IPS DF 6.9 (cell line): ENCODE results near the gene GNAZ.

ENCODE experiments used
- DNase-seq: peaks from one replicate; pipeline ENCODE4 v3.0.0-alpha.2; 2013; ENCODE audit warnings: low read depth, low spot score
- H3K27ac ChIP-seq: one replicate; pipeline ENCODE4 v1.5.1; 2013; ENCODE audit warnings: low read length, control low read depth
- H3K27me3 ChIP-seq: 2 replicates; pipeline ENCODE4 v1.6.1; 2013; ENCODE audit warnings: mild to moderate bottlenecking, low read length; ENCODE audit not compliant: control insufficient read depth, insufficient read depth
- H3K36me3 ChIP-seq: 2 replicates; pipeline ENCODE4 v1.6.1; 2013; ENCODE audit warnings: low read length; ENCODE audit not compliant: control insufficient read depth, insufficient read depth
- H3K4me1 ChIP-seq: 2 replicates; pipeline ENCODE4 v1.6.1; 2013; ENCODE audit warnings: low read length; ENCODE audit not compliant: control insufficient read depth, insufficient read depth
- H3K4me3 ChIP-seq: 2 replicates; pipeline ENCODE4 v1.5.1; 2013; ENCODE audit warnings: mild to moderate bottlenecking, low read length
- H3K9me3 ChIP-seq: 2 replicates; pipeline ENCODE4 v1.6.1; 2013; ENCODE audit warnings: low read length, inconsistent platforms; ENCODE audit not compliant: control insufficient read depth, insufficient read depth
- WGBS: extraction: QIAGEN DNeasy Blood & Tissue Kit; methylation state at CpG from one replicate; pipeline ENCODE4 v1.1.7; 2013; ENCODE audit warnings: mixed read lengths, missing lambda C conversion rate; ENCODE audit not compliant: insufficient read length, insufficient coverage; 5-methylcytosine and 5-hydroxymethylcytosine counted together

Gene GNAZ

DNA sequence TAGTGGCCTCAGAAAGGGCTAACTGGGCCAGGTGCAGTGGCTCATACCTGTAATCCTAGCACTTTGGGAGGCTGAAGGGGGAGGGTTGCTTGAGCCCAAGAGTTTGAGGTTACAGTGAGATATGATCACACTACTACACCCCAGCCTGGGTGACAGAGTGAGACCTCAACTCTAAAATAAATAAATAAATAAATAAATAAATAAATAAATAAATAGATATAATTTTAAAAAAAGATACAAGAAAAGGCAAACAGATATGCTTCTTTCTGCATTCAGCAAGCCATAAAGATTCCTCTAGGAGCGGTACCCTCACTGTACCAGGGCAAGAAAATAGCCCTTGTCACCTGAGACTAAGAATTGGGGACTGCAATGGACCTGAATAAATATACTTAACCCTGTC is 72.8 kb downstream of the GNAZ start:
- no CpG with 5 or more reads among the region's 1 CpG for WGBS
- no peak for DNase-seq
- Histone ChIP-seq H3K9me3 (no peaks in the 10 kb centered on the region), H3K4me1 (peaks cover 1% of the 10 kb centered on the region; the same call in 1 of the 2 replicates), H3K27me3 (no peaks in the 10 kb centered on the region), H3K4me3 (no peak overlapping the region), H3K36me3 (no peaks in the 10 kb centered on the region), H3K27ac (no peak overlapping the region)

DNA sequence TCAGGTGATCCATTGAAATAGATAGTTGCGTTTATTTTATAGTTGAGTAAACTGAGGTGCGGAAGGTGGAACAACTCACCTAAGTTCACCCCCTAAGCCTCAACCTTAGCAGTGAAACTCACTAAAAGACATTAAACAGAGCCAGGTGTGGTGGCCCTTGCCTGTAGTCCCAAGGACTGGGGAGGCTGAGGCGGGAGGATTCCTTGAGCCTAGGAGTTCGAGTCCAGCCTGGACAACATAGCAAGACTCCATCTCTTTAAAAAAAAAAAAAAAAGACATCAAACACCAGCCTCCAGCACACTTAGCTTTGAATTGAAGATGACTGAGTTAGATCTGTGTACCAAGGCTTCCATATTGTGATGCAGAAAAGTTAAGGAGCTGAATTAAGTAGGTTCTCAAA is 74.1 kb downstream of the GNAZ start:
- no peak overlapping the region for H3K27ac ChIP-seq
- no peaks in the 10 kb centered on the region for H3K9me3 ChIP-seq
- H3K36me3 ChIP-seq, result no peaks in the 10 kb centered on the region
- H3K4me1 ChIP-seq, result peaks cover 1% of the 10 kb centered on the region; the same call in 1 of the 2 replicates
- DNase-seq, result no peak
- no peak overlapping the region for H3K4me3 ChIP-seq
- H3K27me3 ChIP-seq, result no peaks in the 10 kb centered on the region
- WGBS, result no CpG with 5 or more reads among the region's 4 CpGs

DNA sequence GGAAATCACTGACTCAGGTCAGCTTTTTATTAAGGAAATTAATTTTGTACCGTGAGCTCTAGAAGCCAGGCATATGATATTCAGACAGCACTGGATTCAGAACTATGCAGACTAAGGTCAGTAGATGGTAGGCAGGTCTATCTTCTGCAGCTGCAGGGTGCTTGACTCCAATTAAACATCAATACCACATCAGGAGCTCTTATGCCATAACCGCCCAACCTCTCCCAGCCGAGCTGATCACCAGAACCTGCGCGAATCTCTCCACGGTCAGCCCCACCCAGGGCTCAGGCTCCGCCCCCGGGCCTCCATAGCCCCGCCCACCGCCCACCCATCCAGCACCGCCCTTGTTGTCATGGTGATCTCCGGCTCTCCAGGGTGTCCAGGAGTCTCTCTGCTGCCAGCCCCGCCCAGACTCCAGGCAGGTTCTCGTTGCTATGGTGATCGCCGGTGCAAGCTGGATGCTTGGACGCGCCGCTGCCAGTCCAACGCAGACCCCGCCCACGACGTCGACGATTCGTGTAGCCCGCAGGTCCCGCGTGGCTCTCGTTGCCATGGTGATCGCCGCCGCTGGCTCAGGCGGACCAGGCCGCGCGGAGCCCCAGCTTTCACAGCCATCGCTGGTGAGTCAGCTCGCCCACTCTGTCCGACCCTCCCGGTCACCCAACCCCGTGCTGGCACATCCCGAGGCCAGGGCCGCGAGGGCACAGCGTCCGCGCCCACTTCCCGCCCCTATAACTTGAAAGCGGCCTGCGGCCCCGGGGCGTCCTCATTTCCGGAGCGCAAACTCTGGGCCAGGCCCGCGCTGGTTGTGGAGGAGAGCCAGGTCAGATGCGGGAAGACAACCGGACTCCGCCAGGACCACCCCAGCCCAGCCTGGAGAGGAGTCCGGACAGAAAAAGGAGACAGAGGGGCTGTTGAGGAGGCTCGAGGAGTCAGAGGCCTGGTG is 74.9 kb downstream of the GNAZ start, which contains the start of gene RAB36:
TSS of gene RAB36 (plus strand) at position 546 of the 946 bp plus-strand sequence. CDS start 1,140 bp downstream, outside the sequence.
- peak; percentile 100 for DNase-seq
- H3K9me3 ChIP-seq, result no peaks in the 10 kb centered on the region
- no peak within 1 kb of the TSS for H3K27ac ChIP-seq
- peaks cover 3% of the 10 kb centered on the region for H3K4me1 ChIP-seq
- H3K36me3 ChIP-seq, result no peaks in the 10 kb centered on the region
- no CpG with 5 or more reads among the region's 62 CpGs for whole genome bisulfite sequencing
- H3K4me3 ChIP-seq, result peak within 1 kb of the TSS; percentile 29; the same call in 1 of the 2 replicates
- H3K27me3 ChIP-seq, result no peaks in the 10 kb centered on the region

DNA sequence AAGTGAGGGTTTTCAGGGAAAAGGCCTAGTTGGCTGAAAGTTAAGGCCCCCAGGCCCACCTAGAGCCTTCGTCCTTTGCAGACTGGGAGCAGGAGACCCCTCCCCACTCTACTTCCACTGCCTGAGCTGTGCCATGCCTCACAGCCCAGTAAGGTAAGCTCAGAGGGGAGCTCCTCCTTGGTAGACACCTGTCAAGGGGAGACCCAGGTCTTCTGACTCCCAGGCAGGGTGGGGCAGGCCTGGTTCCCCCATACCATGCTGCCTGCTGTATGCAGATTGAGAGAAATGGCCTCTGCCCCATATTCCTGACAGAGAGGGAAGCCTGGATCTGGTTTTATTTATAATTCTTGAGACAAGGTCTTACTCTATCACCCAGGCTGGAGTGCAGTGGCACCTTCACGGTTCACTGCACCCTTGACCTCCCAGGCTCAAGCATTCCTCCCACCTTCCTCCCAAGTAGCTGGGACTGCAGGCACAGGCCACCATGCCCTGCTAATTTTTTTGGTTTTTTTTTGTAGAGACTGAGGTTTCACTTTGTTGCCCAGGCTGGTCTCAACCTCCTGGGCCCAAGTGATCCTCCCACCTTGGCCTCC is 75.7 kb downstream of the GNAZ start:
- Histone ChIP-seq H3K27ac (no peak overlapping the region), H3K4me3 (peak overlapping the region; percentile 29; the same call in 1 of the 2 replicates), H3K27me3 (no peaks in the 10 kb centered on the region), H3K4me1 (peaks cover 3% of the 10 kb centered on the region), H3K36me3 (no peaks in the 10 kb centered on the region), H3K9me3 (no peaks in the 10 kb centered on the region)
- WGBS, result no CpG with 5 or more reads among the region's 2 CpGs
- DNase-seq, result no peak

DNA sequence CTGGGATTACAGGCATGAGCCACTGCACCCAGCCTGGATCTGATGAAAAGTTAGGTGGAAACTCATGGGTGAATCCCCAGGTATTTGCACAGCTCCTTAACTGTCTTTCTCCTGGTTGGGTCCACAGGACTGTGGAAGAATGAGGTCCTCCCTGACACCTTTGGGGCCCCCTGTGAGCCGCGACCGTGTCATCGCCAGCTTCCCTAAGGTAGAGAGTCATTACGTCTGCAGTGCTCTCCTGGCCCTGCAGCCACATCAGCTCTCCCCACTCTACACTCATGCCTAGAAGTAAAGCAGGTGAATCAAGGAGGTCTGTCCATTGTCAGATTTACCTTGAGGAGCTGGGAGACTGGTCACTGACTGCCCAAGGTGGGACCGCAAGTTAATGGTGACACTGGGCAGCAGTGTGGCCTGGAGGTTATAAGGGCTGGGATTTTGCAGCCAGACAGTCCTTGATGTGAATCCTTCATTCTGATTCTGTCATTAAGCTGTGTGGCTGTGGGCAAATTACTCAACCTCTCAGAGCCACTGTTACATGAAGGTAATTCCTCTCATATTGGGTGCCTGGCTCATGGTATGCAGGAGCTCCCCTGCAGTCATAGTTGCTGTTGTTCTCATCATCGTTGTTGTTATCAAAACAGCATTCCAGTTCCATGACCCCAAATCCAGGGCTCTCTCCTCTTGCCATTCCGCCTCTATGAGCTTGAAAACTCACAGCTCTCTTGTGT is 76.3 kb downstream of the GNAZ start:
- H3K27ac ChIP-seq, result no peak overlapping the region
- no peaks in the 10 kb centered on the region for H3K27me3 ChIP-seq
- no peaks in the 10 kb centered on the region for H3K36me3 ChIP-seq
- H3K9me3 ChIP-seq, result no peaks in the 10 kb centered on the region
- DNase-seq, result no peak
- H3K4me3 ChIP-seq, result no peak overlapping the region
- no CpG with 5 or more reads among the region's 8 CpGs for WGBS
- peaks cover 2% of the 10 kb centered on the region for H3K4me1 ChIP-seq

DNA sequence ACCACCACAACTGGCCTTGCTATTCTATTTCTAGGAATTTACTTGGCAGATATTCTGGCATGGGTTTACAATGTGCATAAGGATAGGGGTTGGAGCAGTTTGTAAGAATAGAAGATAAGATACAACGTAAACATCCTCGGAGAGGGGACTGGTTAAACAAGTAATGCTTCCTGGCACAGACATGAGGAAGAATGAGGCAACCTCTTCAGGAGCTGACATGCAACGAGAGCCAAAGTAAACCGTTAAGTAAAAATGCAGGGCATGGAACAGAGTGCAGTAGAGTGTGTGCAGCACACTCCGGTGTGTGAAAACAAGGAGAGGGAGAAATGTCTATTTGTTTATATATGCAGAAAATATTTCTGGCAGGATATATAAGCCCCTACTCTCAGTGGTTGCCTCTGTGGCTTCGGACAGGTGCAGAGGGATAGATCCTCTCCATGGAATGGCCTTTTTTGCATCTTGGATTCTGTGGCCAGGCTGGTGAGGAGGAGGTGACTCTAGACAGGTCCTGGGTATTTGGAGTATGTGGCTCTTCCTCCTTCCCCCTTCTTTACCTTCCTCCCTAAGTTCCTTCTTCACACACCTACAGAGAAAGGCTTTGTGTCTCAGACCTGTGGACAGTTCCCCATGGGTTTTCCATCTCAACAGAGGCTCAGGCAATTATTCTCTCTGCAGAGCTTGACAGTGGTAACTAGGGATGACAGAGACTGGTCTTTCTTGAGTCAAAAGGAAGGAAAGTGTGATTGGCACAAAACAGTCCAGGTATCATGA is 77.5 kb downstream of the GNAZ start:
- Histone ChIP-seq H3K36me3 (no peaks in the 10 kb centered on the region), H3K4me1 (peaks cover 2% of the 10 kb centered on the region), H3K9me3 (no peaks in the 10 kb centered on the region), H3K4me3 (no peak overlapping the region), H3K27ac (no peak overlapping the region), H3K27me3 (no peaks in the 10 kb centered on the region)
- no CpG with 5 or more reads among the region's 6 CpGs for WGBS
- DNase-seq, result no peak

DNA sequence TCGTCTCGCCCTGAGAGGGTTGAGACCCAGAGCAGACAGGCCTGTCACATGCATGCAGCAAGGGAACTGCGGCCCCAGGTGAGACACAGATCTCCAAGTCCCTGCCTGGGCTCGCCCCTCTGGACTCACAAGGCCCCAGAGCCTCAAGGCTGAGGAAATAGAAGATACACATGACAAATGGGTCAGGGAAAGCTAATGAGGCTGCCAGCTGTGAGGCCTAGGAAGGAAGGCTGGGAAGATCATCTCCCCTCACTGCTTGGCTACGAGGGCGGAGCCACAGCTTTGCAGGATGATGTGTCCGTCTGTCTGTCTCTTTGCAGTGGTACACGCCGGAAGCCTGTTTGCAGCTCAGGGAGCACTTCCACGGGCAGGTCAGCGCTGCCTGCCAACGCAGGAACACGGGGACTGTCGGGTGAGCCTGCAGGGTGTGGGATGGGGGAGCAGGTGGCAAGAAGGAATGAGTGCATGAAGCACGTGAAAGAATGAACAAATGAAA is 79.5 kb downstream of the GNAZ start:
- Histone ChIP-seq H3K4me1 (peaks cover 2% of the 10 kb centered on the region), H3K27me3 (no peaks in the 10 kb centered on the region), H3K36me3 (no peaks in the 10 kb centered on the region), H3K9me3 (no peaks in the 10 kb centered on the region), H3K27ac (no peak overlapping the region), H3K4me3 (no peak overlapping the region)
- WGBS, result no CpG with 5 or more reads among the region's 15 CpGs
- no peak for DNase-seq

DNA sequence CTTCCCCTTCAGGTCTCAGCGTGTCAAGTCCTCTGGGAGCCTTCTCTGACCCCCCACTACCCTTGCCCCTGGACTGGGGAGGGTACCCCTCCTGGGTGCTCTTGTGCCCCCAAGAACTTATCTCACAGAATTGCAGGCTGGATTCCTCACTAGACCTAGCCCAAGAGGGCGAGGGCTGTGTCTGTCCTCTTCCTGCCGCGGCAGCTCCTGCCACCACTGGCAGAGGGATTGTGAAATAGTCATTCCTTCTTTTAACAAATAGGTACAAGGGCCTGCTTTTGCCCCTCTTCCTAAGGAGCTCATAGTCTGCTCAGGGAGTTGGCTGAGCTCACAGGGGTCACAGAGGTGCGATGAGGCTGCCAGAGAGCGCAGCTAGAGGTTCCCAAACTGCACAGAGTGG is 80.4 kb downstream of the GNAZ start:
- no CpG with 5 or more reads among the region's 6 CpGs for WGBS
- no peak for DNase-seq

DNA sequence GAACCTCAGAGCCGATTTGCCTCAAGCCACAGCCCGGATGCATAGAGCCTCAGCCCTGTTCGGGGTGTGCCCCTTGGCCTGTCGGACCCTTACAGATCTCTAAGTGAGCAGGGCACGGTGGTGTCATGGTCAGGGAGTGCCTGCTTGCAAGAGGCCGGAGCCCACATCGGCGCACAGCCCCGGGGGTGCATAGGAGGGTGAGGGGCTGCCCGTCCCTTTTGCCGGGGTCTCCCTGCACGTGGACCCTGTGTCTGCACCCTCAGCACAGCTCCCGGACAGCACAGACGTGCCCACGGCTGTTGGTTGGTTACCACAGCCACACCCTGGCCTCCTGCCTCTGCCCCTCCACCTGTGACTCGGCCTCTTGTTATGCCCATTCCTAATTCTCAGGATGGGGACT is 81.5 kb downstream of the GNAZ start:
- Histone ChIP-seq H3K36me3 (no peaks in the 10 kb centered on the region), H3K4me3 (no peak overlapping the region), H3K27ac (no peak overlapping the region), H3K9me3 (no peaks in the 10 kb centered on the region), H3K4me1 (peaks cover 2% of the 10 kb centered on the region), H3K27me3 (no peaks in the 10 kb centered on the region)
- WGBS, result no CpG with 5 or more reads among the region's 16 CpGs
- no peak for DNase-seq

More for the DNA sequence above, 80.4 kb downstream of the GNAZ start:
- Histone ChIP-seq H3K27me3 (no peaks in the 10 kb centered on the region), H3K36me3 (no peaks in the 10 kb centered on the region), H3K4me3 (no peak overlapping the region), H3K27ac (no peak overlapping the region), H3K9me3 (no peaks in the 10 kb centered on the region), H3K4me1 (peaks cover 2% of the 10 kb centered on the region)
